Measurements from ENCODE around the gene UBE2C. TPM values are rescaled to one million over a fixed set of nuclear protein-coding genes. Genes with fewer than 3 reads are reported as not detected.

Gene UBE2C
- total and polyA plus RNA-seq, 2 of the 8 experiments (the other 6 are each of a cell fraction or from before 2014, with no cell fraction given), result 243 to 326 TPM

DNA sequence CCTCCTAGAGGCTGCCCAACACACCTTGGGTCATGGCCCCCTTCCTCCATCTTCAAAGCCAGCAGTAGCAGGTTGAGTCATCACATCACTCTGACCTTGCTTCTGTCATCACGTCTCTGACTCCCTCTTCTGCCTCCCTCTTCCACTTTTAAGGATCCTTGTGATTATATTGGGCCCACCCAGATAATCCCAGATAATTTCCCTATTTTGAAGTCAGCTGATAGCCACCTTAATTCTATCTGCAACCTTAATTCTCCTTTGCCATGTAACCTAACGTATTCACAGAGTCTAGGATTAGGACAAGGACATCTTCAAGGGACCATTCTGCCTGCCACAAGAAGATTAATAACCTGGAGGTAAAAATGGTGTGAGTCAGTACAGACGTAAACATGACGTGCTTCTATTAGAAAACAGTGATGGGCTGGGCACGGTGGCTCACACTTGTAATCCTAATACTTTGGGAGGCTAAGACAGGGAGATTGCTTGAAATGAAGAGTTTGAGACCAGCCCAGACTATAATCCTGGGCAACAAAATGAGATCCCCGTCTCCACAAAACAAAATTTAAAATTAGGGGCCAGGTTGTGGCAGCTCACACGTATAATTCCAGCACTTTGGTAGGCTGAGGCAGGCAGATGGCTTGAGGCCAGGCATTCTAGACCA is 48.2 kb downstream of the UBE2C start:
- DNase-seq (ENCODE audit: low read depth in 1 of 2, low spot score in 2 of 2), result no peak
- peaks cover 0 to 15% of the 10 kb centered on the region in 2 experiments; a peak in 1 of 4 replicates for H3K79me2 ChIP-seq (ENCODE audit: control insufficient read depth in 1 of 2, insufficient read depth in 2 of 2, low read length in 2 of 2)
- H3K23me2 ChIP-seq (ENCODE audit: low read depth, low read length), result peaks cover 8% of the 10 kb centered on the region; the same call in 1 of the 2 replicates
- ChIA-PET POLR2A (ENCODE audit: partially characterized antibody) (interaction anchor here (1.1 to 1.2 kb wide), 3 partner anchors 21 to 50 kb away, joined by 3 to 9 read pairs (median 3); partner anchors contain the start of gene ZSWIM1), CTCF (ENCODE audit: partially characterized antibody) (interaction anchor here (0.6 to 1.2 kb wide), 3 partner anchors 37 to 110 kb away, joined by 3 to 4 read pairs (median 3); no protein-coding TSS in a partner anchor)
- no peaks in the 10 kb centered on the region for H3K27me3 ChIP-seq (replicated peaks in 1 of 4; ENCODE audit: control insufficient read depth in 3 of 4, extremely low read depth in 1 of 4, insufficient read depth in 3 of 4, low read length in 3 of 4)
- no peaks in the 10 kb centered on the region; the same call in 1 of the 2 replicates for H3K79me1 ChIP-seq (ENCODE audit: low read depth, low read length)
- H2AFZ ChIP-seq (ENCODE audit: low read length), result no peak overlapping the region
- no peaks in the 10 kb centered on the region; a peak in 1 of 8 replicates for H3K36me3 ChIP-seq (ENCODE audit: control insufficient read depth in 2 of 4, insufficient read depth in 4 of 4, low read length in 3 of 4)
- no peak overlapping the region for H3K9ac ChIP-seq (replicated peaks in 1 of 4; ENCODE audit: extremely low read depth in 1 of 4, low read depth in 3 of 4, low read length in 3 of 4)
- no peak overlapping the region for H3K4me3 ChIP-seq (ENCODE audit: extremely low read depth in 1 of 4, insufficient read depth in 2 of 4, low read depth in 3 of 4, low read length in 4 of 4)
- H4K91ac ChIP-seq (replicated peaks; ENCODE audit: insufficient read length, low read length), result no peak overlapping the region
- H3K14ac ChIP-seq (ENCODE audit: insufficient read length), result no peak overlapping the region
- no peak overlapping the region for H2BK12ac ChIP-seq (ENCODE audit: low read depth, low read length)
- H3K4ac ChIP-seq (replicated peaks; ENCODE audit: insufficient read length, low read depth, low read length), result no peak overlapping the region
- 87% methylated on average over 7 of the region's 7 CpGs; no CpG with 5 or more reads in 1 of the 2 experiments for WGBS, 2 experiments (ENCODE audit: extremely low coverage in 1 of 2, insufficient coverage in 1 of 2, insufficient read length in 1 of 2, insufficient replicate concordance in 2 of 2, low coverage in 1 of 2, low lambda C conversion rate in 2 of 2, missing lambda C conversion rate in 1 of 2)
- H3K56ac ChIP-seq (replicated peaks; ENCODE audit: insufficient read length, low read depth, low read length), result no peak overlapping the region
- H3K4me2 ChIP-seq (ENCODE audit: insufficient read depth in 1 of 2, low read depth in 2 of 2, low read length in 2 of 2), result no peak overlapping the region
- H2BK5ac ChIP-seq (ENCODE audit: low read depth, low read length), result no peak overlapping the region
- H4K5ac ChIP-seq (ENCODE audit: insufficient read length, low read depth, low read length), result no peak overlapping the region
- no peak for FAIRE-seq
- no peak overlapping the region for H3K23ac ChIP-seq (ENCODE audit: insufficient read length)
- H2BK20ac ChIP-seq (ENCODE audit: low read length), result no peak overlapping the region
- H3K9me3 ChIP-seq (ENCODE audit: insufficient read depth in 2 of 2, low read depth in 1 of 2, low read length in 1 of 2), result no peaks in the 10 kb centered on the region
- TF ChIP-seq CTCF (IDR thresholded peaks at IDR 0.05; ENCODE audit: control extremely low read depth in 1 of 3, insufficient read depth in 1 of 3, low read depth in 1 of 3, low read length in 3 of 3) (no peak), RAD21 (IDR thresholded peaks at IDR 0.05 in 1 of 2, conservative IDR thresholded peaks at IDR 0.05 in 1 of 2; ENCODE audit: low read depth in 2 of 2, low read length in 2 of 2) (no peak), POLR2A (IDR thresholded peaks at IDR 0.05; ENCODE audit: control extremely low read depth in 1 of 2, low read depth in 2 of 2, low read length in 2 of 2) (no peak), EGR1 (IDR thresholded peaks at IDR 0.05; ENCODE audit: borderline replicate concordance, low read depth, low read length) (no peak), GTF2F1 (IDR thresholded peaks at IDR 0.05; ENCODE audit: borderline replicate concordance, low read depth, low read length) (no peak)
- H4K8ac ChIP-seq (ENCODE audit: extremely low read depth, insufficient read depth, low read length), result no peak overlapping the region
- no peak overlapping the region for H2BK15ac ChIP-seq (ENCODE audit: low read length)
- no peak overlapping the region for H3K18ac ChIP-seq (ENCODE audit: extremely low read depth, low read length)
- no peak overlapping the region for H2BK120ac ChIP-seq (replicated peaks; ENCODE audit: low read depth, low read length)
- no peak overlapping the region for H3K27ac ChIP-seq (ENCODE audit: low read depth, low read length)
- no peaks in the 10 kb centered on the region for H4K20me1 ChIP-seq (replicated peaks in 1 of 2; ENCODE audit: control insufficient read depth in 1 of 2, insufficient read depth in 2 of 2, low read length in 2 of 2)
- H2AK5ac ChIP-seq (ENCODE audit: low read depth, low read length), result 0 out of 2 replicates have a peak overlapping the region, but pooled peaks have one; percentile 32
- peaks cover 0 to 6% (median 1%) of the 10 kb centered on the region in 4 experiments; a peak in 4 of 7 replicates for H3K4me1 ChIP-seq (replicated peaks in 1 of 4; ENCODE audit: control insufficient read depth in 3 of 4, insufficient read depth in 4 of 4, low read length in 3 of 4)

All from H1 (cell line).